GM12873 (cell line): ENCODE results near the gene SIX3.

Source experiments
- TF ChIP-seq, protein P1 (sequence below): IDR thresholded peaks from 2 replicates; pipeline ENCODE4 v1.5.1; 2012; ENCODE audit warnings: low read depth, mild to moderate bottlenecking, moderate library complexity, low read length, control low read depth; ENCODE audit not compliant: insufficient read depth; ENCODE audit errors: missing control alignments

SIX3 gene

DNA sequence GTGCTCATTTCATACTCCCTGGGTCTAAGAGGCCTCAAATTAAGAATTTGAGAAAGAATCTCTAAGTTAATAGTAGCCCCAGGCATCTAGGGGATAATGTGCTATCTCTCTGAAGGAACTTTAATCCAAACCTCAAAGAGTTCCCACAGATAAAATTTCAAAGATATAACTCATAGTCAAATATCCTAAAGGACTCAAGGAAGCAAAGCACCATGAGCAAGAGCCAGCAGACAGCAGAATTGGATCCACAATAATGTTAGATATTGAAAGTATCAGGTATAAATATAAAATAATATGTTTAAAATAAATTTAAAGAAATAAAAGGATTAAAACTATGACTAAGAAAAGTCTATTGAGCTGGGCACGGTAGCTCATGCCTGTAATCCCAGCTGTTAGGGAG, 31.7 kb upstream of the SIX3 start:
- TF ChIP-seq, protein P1, sequence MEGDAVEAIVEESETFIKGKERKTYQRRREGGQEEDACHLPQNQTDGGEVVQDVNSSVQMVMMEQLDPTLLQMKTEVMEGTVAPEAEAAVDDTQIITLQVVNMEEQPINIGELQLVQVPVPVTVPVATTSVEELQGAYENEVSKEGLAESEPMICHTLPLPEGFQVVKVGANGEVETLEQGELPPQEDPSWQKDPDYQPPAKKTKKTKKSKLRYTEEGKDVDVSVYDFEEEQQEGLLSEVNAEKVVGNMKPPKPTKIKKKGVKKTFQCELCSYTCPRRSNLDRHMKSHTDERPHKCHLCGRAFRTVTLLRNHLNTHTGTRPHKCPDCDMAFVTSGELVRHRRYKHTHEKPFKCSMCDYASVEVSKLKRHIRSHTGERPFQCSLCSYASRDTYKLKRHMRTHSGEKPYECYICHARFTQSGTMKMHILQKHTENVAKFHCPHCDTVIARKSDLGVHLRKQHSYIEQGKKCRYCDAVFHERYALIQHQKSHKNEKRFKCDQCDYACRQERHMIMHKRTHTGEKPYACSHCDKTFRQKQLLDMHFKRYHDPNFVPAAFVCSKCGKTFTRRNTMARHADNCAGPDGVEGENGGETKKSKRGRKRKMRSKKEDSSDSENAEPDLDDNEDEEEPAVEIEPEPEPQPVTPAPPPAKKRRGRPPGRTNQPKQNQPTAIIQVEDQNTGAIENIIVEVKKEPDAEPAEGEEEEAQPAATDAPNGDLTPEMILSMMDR = no peak

DNA sequence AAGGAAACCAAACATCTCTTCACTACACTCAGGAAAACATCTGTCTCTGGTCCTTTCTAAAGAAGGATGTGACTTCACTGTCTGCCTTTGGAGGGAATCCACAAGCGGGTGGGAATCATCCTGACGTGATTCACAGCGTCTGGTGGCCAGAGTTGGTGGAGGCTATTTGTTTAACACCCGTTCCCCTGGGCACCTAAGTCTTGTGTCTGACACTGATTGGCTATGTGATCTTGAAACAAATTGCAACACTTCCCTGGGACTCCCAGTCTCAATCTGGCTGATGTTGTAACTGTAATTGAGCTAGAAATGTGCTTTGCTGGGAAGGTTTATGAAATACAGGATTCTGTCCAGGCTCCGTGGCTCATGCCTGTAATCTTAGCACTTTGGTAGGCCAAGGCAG, 28.8 kb upstream of the SIX3 start:
- TF ChIP-seq, protein P1 = no peak

DNA sequence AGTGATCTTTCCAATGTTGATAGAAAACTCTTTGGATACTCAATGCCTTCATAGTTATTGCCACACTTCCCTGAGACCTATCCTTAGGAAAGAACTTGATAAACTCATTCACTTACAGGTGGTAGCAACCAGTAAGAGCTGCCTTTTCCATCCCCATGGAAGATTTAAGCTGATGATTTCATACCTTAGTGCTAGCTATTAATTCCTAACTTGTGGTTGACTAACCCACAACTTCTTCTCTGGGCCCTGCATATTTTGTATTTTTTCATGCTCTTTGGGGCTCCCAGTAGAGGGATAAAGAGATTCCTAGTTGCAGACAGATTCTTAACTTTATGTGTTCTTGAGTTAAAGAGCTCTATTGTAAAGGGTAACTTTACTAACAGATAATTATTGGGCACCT, 25.2 kb upstream of the SIX3 start:
- TF ChIP-seq, protein P1 = no peak

DNA sequence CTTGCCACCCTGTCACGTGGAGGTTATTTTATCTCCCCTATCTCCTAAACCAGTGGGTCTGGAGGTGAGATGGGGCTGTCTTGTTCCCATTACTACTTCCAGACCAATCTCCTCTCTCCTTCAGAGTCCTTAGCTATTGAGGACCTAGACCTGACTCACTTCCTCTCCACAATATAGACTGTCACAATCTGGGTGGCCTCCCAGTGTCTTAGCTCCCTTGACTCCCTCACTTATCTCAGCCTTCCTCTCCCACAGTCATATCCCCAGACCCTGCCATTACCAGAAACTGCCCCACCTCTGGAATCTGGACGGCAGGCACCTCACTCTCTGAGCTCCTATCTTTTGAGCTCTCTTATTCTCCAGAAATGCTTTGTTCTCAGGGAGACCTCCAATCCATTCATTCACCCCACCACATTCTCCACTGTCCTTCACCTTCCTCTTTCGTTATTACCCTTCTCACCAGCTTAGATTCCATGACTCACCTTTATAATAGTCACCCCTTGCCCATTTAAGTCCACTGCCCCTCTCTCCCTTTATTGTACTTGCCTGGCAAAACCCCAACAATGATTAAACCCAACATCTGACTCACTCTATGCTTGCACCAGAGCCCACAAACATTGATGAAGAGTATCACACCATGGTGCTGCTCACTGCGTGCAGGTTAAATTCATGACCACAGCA, 23.3 kb upstream of the SIX3 start:
- TF ChIP-seq, protein P1 = no peak

DNA sequence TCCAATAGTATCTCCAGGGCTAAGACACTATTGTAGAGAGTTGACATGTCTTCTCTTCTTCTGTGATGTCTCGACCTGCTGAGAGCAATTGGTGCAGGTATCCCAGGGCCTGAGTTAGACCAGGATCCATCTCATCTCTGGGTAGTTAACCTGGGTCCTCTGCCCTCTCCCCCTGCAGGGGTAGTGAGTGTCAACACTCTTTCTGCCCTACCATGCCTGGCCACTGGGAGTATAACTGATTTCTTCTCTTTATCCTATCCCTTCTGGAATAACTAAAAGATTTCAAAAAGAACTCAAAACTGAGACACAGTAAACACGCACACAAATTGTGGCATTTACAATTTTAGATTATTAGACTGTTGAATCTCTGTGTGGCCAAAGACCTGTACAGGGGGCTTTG, 20.8 kb upstream of the SIX3 start:
- TF ChIP-seq, protein P1 = peak; percentile 12

DNA sequence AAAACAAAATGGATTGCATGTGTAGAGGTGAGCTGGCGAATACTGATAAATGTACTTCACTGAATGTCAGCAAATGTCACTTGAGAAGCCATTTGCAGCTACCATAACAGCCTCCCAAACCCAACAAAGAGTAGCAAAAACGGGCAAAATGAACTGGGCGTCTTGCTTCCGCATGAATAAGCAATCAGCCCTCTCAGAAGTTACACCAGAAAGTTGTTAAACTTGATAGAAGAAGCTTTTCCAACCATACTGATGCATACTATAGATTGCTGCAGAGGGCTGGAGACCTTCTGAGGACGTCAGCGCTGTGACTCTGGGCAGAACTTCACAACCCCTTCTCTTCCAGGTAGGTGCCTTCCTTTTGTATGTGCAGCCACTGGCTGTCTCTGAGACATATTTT, 18.7 kb upstream of the SIX3 start:
- TF ChIP-seq, protein P1 = no peak

DNA sequence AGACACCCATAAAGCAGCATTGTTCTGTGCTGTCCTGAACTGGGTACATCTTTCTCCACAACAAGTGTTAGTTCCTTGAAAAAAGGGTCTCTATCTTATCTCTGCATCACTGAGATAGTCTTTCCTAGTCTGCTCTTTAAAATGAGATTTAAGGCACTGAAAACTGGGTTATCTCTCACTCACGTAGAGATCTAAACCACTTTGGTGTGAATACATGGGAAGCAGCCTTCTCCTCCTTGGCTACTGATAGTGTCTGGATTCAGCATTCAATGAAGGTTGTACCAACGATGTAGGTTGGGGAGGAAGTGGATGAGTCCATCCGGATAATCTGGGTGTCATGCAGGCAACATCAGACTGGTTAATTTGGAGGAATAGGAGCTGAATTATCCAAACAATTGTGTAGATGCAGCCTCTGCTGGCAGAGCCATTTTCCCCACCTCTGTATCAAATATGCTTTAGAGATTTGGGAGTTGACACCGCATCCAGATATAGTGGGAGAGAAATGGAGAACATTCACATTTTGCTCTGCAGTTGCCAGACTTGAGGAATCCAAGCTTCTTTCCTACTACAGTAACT, 15.9 kb upstream of the SIX3 start:
- TF ChIP-seq, protein P1 = no peak
